GM12873 (cell line): ENCODE measurements around the gene LMO7.

ENCODE experiments used
- CTCF ChIP-seq: IDR thresholded peaks from 2 replicates; pipeline ENCODE4 v1.5.1; 2012; ENCODE audit warnings: low read depth, mild to moderate bottlenecking, moderate library complexity, low read length, control low read depth; ENCODE audit not compliant: insufficient read depth; ENCODE audit errors: missing control alignments

Gene LMO7

GRCh38 chr13:75724752-75725517 lies 88.8 kb downstream of the LMO7 start:
- no peak for TF ChIP-seq CTCF

GRCh38 chr13:75725736-75726135 lies 89.6 kb downstream of the LMO7 start:
- TF ChIP-seq CTCF: no peak

- no peak for TF ChIP-seq CTCF
These were observed 90.2 kb downstream of the LMO7 start for GRCh38 chr13:75726306-75726705.

GRCh38 chr13:75736173-75736572 lies 100.0 kb downstream of the LMO7 start:
- no peak for TF ChIP-seq CTCF

- no peak for TF ChIP-seq CTCF
These were observed 102.7 kb downstream of the LMO7 start for GRCh38 chr13:75738841-75739240.

- no peak for TF ChIP-seq CTCF
These were observed 103.2 kb downstream of the LMO7 start for GRCh38 chr13:75739244-75739868.

GRCh38 chr13:75740031-75740430 lies 103.9 kb downstream of the LMO7 start:
- no peak for TF ChIP-seq CTCF
